Thymus (tissue), 11 donors: ENCODE data around the gene FCAMR. TPM values are rescaled to one million over a fixed set of nuclear protein-coding genes. Genes with fewer than 3 reads are reported as not detected.

ENCODE experiments used
- DNase-seq, 9 donors: peaks; one replicate each; pipeline ENCODE4 v3.0.0-alpha.2; 2013; ENCODE audit warnings: low spot score in 9 of 9, low read depth in 6 of 9, missing footprints in 1 of 9
- H3K27ac ChIP-seq, 2 donors: one replicate each; pipeline ENCODE4 v1.5.1; 2013; ENCODE audit warnings: control low read depth in 1 of 2, low read depth in 1 of 2, low read length in 1 of 2, mild to moderate bottlenecking in 1 of 2, moderate library complexity in 1 of 2
- H3K27me3 ChIP-seq, 2 donors: one replicate each; pipeline ENCODE4 v1.5.1; 2013; ENCODE audit warnings: low read length in 1 of 2; ENCODE audit not compliant: control insufficient read depth in 2 of 2, insufficient read depth in 1 of 2
- H3K36me3 ChIP-seq, 2 donors: one replicate each; pipeline ENCODE4 v1.5.1; 2013; ENCODE audit warnings: low read length in 1 of 2, mild to moderate bottlenecking in 1 of 2, moderate library complexity in 1 of 2; ENCODE audit not compliant: control insufficient read depth in 2 of 2, insufficient read depth in 2 of 2
- H3K4me1 ChIP-seq, 2 donors: one replicate each; pipeline ENCODE4 v1.5.1; 2013; ENCODE audit warnings: low read length in 2 of 2; ENCODE audit not compliant: control insufficient read depth in 2 of 2, insufficient read depth in 2 of 2
- H3K4me3 ChIP-seq, 2 donors: one replicate each; pipeline ENCODE4 v1.5.1; 2013; ENCODE audit warnings: low read length in 2 of 2, control low read depth in 1 of 2, mild to moderate bottlenecking in 1 of 2
- H3K9me3 ChIP-seq, 2 donors: one replicate each; pipeline ENCODE4 v1.5.1; 2013; ENCODE audit warnings: low read length in 1 of 2, mild to moderate bottlenecking in 1 of 2; ENCODE audit not compliant: control insufficient read depth in 2 of 2, insufficient read depth in 1 of 2
- WGBS: extraction: QIAGEN DNeasy Blood & Tissue Kit; methylation state at CpG from one replicate; pipeline ENCODE4 v1.1.7; 2013; 5-methylcytosine and 5-hydroxymethylcytosine counted together
- polyA plus RNA-seq: library from polyadenylated mRNA; stranded (reverse); fragments of 200-250 nt; gene quantifications from one replicate; pipeline ENCODE4 v1.2.3, GENCODE V29; 2013
- total RNA-seq: library from RNA; stranded (reverse); fragments of 120-200 nt; gene quantifications from one replicate; pipeline ENCODE4 v1.2.4, GENCODE V29; 2013
- donor health status: healthy.

FCAMR gene
- total and polyA plus RNA-seq, 2 donors = 0.19 to 0.43 TPM

GRCh38 chr1:206954459-206955342, 15.6 kb downstream of the FCAMR start:
- Histone ChIP-seq H3K9me3 (no peaks in the 10 kb centered on the region), H3K27ac (no peak overlapping the region), H3K36me3 (no peaks in the 10 kb centered on the region), H3K27me3 (no peaks in the 10 kb centered on the region), H3K4me3 (no peak overlapping the region), H3K4me1 (no peaks in the 10 kb centered on the region)
- 90% methylated on average over 10 of the region's 10 CpGs for WGBS
- no peak for DNase-seq

GRCh38 chr1:206953626-206954025, 16.6 kb downstream of the FCAMR start:
- no peaks in the 10 kb centered on the region for H3K4me1 ChIP-seq
- no peaks in the 10 kb centered on the region for H3K27me3 ChIP-seq
- H3K4me3 ChIP-seq = no peak overlapping the region
- no peaks in the 10 kb centered on the region for H3K9me3 ChIP-seq
- 98% methylated on average over 2 of the region's 2 CpGs for WGBS
- no peak overlapping the region for H3K27ac ChIP-seq
- no peaks in the 10 kb centered on the region for H3K36me3 ChIP-seq
- no peak for DNase-seq

GRCh38 chr1:206953126-206953525, 17.1 kb downstream of the FCAMR start:
- no peak for DNase-seq
- no peak overlapping the region for H3K27ac ChIP-seq
- H3K36me3 ChIP-seq = no peaks in the 10 kb centered on the region
- no peaks in the 10 kb centered on the region for H3K4me1 ChIP-seq
- H3K4me3 ChIP-seq = no peak overlapping the region
- H3K9me3 ChIP-seq = no peaks in the 10 kb centered on the region
- no peaks in the 10 kb centered on the region for H3K27me3 ChIP-seq
- 96% methylated on average over 3 of the region's 3 CpGs for WGBS

GRCh38 chr1:206952171-206952570, 18.1 kb downstream of the FCAMR start:
- DNase-seq = no peak
- Histone ChIP-seq H3K4me1 (no peaks in the 10 kb centered on the region), H3K27ac (no peak overlapping the region), H3K9me3 (no peaks in the 10 kb centered on the region), H3K4me3 (no peak overlapping the region), H3K27me3 (no peaks in the 10 kb centered on the region), H3K36me3 (no peaks in the 10 kb centered on the region)
- WGBS = 92% methylated on average over 4 of the region's 4 CpGs

GRCh38 chr1:206951318-206952100, 18.8 kb downstream of the FCAMR start:
- Histone ChIP-seq H3K36me3 (no peaks in the 10 kb centered on the region), H3K4me3 (no peak overlapping the region), H3K27me3 (no peaks in the 10 kb centered on the region), H3K27ac (no peak overlapping the region), H3K4me1 (no peaks in the 10 kb centered on the region), H3K9me3 (no peaks in the 10 kb centered on the region)
- DNase-seq = no peak
- 86% methylated on average over 4 of the region's 4 CpGs for WGBS

GRCh38 chr1:206949641-206950040, 20.6 kb downstream of the FCAMR start:
- DNase-seq = no peak
- Histone ChIP-seq H3K36me3 (no peaks in the 10 kb centered on the region), H3K9me3 (no peaks in the 10 kb centered on the region), H3K27ac (no peak overlapping the region), H3K27me3 (no peaks in the 10 kb centered on the region), H3K4me1 (no peaks in the 10 kb centered on the region), H3K4me3 (no peak overlapping the region)
- WGBS = 98% methylated on average over 5 of the region's 5 CpGs

- no peak overlapping the region for H3K27ac ChIP-seq
- H3K4me1 ChIP-seq = no peaks in the 10 kb centered on the region
- 56% methylated on average over 4 of the region's 4 CpGs for WGBS
- H3K36me3 ChIP-seq = no peaks in the 10 kb centered on the region
- H3K9me3 ChIP-seq = no peaks in the 10 kb centered on the region
- H3K27me3 ChIP-seq = no peaks in the 10 kb centered on the region
- H3K4me3 ChIP-seq = no peak overlapping the region
- no peak for DNase-seq
These were observed 21.1 kb downstream of the FCAMR start for GRCh38 chr1:206949208-206949607.

GRCh38 chr1:206947255-206947654, 23.0 kb downstream of the FCAMR start:
- DNase-seq = no peak
- Histone ChIP-seq H3K4me1 (no peaks in the 10 kb centered on the region), H3K36me3 (no peaks in the 10 kb centered on the region), H3K27ac (no peak overlapping the region), H3K4me3 (no peak overlapping the region), H3K9me3 (no peaks in the 10 kb centered on the region), H3K27me3 (no peaks in the 10 kb centered on the region)
- WGBS = 93% methylated on average over 3 of the region's 3 CpGs

- Histone ChIP-seq H3K4me1 (no peaks in the 10 kb centered on the region), H3K27ac (no peak within 1 kb of the TSS), H3K4me3 (no peak within 1 kb of the TSS), H3K27me3 (no peaks in the 10 kb centered on the region), H3K9me3 (no peaks in the 10 kb centered on the region), H3K36me3 (no peaks in the 10 kb centered on the region)
- WGBS = 93% methylated on average over 7 of the region's 7 CpGs
- no peak for DNase-seq
These were observed 24.0 kb downstream of the FCAMR start, which contains the start of gene PIGR for GRCh38 chr1:206946261-206946660. PIGR (minus strand) TSS chr1:206946466; CDS start chr1:206940531, 5,935 bp downstream.
